GM21737 (cell line): ENCODE measurements around the gene SKAP1.
"Not testable (repeated sequence)": the region's sequence is repeated elsewhere in the genome, so short reads cannot be mapped to it uniquely, and the experiment has no call there.

Experiments used
- ATAC-seq: cut with Tn5 transposase; IDR thresholded peaks from one replicate; pipeline ENCODE4 v1.9.1; 2021; ENCODE audit warnings: mild to moderate bottlenecking, moderate library complexity; ENCODE audit not compliant: unreplicated experiment

SKAP1 gene

GRCh38 chr17:48225725-48226567, 204.1 kb downstream of the SKAP1 start:
- ATAC-seq: no peak

DNA sequence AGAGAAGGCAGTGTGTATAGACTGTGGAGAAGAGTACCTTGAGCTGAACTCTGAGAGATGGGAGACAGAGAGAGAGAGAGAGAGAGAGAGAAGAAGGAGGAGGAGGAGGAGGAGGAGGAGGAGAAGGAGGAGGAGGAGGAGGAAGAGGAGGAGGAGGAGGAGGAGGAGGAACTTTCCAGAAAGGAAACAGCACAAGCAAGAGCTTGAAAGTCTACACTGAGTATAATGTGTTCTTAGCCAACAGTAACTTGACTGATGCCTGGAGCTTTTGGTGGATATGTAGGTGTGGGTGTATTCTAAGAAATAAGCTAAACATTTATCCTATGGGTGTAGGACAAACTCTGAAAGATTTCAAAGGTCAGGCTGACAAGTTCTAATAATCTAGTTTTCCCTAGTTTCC, 206.1 kb downstream of the SKAP1 start:
- no peak for ATAC-seq

- ATAC-seq: no peak
Observed at GRCh38 chr17:48219617-48220016, 210.4 kb downstream of the SKAP1 start.

- no peak for ATAC-seq
Observed at GRCh38 chr17:48215583-48216139, 214.4 kb downstream of the SKAP1 start.

DNA sequence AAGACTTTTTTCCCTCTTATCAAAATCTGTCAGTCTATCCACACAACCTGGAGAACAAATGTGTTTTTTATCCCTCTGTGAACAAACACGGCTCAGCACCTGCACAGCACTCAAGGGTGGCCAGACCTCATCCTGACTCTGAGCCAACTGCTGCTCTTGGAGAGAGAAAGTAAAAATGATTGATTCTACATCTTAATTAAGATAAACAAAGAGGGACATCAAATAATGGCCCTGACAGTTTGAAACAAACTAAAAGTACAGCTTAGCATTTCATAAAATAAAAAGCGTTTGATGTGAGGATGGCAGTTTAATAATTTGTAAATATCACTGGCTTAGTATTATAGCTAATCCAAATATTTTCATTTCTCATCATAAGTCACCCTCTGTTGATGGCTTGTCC, 216.2 kb downstream of the SKAP1 start:
- no peak for ATAC-seq

GRCh38 chr17:48211787-48212186, 218.2 kb downstream of the SKAP1 start:
- no peak for ATAC-seq

DNA sequence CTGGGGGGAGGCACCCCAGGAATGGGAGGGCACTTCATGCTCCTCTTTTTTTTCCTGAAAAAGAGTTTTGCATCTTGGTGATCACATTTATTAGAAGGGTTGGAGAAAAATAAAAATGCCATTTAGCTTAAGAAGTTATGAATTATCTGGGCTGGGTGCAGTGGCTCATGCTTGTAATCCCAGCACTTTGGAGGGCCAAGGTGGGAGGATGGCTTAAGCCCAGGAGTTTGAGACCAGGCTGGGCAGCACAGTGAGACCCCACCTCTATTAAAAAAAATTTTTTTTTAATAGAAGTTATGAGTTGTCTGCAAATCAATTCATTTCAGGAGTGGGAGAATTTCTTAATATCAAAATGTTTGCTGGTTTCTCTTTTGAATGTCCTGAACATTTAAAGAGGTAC, 219.0 kb downstream of the SKAP1 start:
- no peak for ATAC-seq

- ATAC-seq: no peak
Observed at GRCh38 chr17:48209973-48210372, 220.0 kb downstream of the SKAP1 start.

- no peak for ATAC-seq
Observed at GRCh38 chr17:48207776-48208544, 222.1 kb downstream of the SKAP1 start.

DNA sequence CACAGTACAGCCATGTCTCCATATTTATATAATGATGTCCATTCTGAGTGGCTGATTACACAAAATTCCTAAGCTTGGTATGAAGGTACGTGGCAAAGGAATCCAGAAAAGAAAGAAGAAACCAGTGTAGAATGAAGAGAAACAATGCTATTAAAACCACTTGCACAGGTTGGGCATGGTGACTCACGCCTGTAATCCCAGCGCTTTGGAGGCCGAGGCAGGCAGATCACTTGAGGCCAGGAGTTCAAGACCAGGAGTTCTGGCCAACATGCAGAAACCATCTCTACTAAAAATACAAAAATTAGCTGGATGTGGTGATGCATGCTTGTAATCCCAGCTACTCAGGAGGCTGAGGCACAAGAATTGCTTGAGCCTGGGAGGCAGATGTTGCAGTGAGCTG, 223.0 kb downstream of the SKAP1 start:
- ATAC-seq: not testable (repeated sequence)

DNA sequence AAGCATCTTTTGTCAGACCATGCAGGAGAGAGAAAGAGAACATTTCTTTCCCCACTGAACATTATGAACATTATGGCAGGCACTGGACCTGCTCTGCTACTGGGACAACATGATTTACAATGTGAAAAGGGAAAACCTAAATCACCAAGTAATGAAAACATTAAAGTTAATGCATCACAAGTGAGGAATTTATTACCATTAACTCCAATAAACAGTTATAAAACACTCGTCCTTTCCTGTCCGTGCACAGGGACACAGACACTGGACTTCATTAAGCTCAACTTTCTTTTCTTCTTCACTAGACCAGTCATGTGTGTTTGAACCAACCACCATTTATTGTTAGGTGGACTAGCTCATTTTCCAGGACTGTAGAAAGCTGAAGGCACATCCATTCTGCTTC, 227.1 kb downstream of the SKAP1 start:
- no peak for ATAC-seq

DNA sequence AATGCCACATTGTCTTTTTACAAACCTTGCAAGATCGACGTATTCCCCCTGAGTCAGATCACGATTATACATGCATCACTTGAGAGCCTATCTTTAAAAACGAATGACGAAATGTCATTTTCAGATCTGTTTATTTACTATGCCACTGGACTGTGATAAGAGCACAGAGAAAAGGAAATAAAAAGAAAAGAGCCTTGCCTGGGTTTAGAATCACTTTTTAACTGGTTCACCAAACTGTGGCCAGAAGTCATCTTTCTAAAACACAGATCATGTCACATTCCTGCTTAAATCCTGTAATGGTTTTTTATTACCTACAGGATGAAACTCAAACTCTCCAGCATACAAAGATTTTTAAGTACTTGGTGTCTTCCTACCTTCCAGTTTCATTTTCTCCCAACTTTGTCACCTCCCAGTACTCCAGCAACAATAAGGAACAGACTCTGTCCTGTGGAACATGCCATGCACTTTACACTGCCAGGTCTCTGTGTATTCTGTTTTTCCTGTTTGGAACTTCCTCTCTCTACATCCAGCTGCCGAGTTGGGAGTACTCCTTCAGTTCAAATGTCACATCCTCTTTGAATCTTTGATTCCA, 231.0 kb downstream of the SKAP1 start:
- no peak for ATAC-seq

DNA sequence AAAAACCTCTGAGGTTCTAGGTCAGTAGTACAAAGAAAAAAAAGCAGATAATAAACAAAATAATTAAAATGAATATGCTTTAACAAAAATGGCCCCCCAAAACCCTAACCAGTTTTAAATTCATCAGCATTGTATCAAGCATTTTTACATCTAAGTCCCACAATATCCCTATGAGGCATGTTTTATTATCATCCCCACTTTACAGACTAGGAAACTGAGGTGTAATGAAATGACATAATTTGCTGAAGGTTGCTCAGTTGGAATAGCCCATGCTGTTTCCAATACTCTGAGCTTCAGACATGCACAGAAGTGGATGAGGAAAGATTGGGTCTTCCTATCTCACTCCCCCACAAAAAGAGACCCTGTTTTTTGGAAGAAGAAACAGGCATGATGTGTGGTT, 234.1 kb downstream of the SKAP1 start:
- no peak for ATAC-seq

- ATAC-seq: no peak
Observed at GRCh38 chr17:48194097-48194550, 235.9 kb downstream of the SKAP1 start.

DNA sequence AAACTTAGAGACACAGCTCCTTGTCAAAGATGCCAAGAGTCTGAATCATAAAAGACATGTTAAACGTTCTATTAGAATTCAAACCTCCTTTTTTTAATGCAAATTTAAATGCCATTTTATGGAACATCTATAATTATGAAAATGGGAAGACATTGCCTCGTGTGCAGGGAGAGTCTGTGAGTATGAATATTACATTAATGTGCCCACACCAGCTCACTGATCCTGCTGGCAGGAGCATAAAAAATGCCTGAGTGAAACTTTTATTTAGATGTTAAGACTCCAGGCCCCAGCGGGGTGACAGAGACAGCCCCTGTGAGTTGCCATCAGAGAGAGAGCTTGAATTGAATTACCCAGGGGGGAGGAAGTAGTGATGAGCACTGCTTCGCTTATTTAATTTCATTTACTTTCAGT, 237.7 kb downstream of the SKAP1 start:
- ATAC-seq: no peak

GRCh38 chr17:48191362-48191761, 238.7 kb downstream of the SKAP1 start:
- ATAC-seq: no peak

- ATAC-seq: no peak
Observed at GRCh38 chr17:48190871-48191270, 239.1 kb downstream of the SKAP1 start.

GRCh38 chr17:48187872-48188608, 242.0 kb downstream of the SKAP1 start:
- no peak for ATAC-seq

DNA sequence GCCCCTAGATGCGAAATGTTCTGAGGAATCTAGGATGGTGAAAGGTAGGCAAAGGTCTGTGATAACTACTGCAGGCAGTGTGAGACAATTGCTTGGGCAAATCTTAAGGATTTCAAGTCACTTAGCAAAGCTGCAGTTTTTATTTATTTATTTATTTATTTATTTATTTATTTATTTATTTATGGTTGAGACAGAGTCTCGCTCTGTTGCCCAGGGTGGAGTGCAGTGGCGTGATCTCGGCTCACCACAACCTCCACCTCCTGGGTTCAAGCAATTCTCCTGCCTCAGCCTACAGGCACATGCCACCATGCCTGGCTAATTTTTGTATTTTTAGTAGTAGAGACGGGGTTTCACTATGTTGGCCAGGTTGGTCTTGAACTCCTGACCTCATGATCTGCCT, 243.7 kb downstream of the SKAP1 start:
- ATAC-seq: not testable (repeated sequence)

GRCh38 chr17:48184721-48185120, 245.3 kb downstream of the SKAP1 start:
- ATAC-seq: no peak

GRCh38 chr17:48181653-48182052, 248.4 kb downstream of the SKAP1 start:
- no peak for ATAC-seq
